ENCODE data around the gene SPACA6. TPM values are rescaled to one million over a fixed set of nuclear protein-coding genes. Genes with fewer than 3 reads are reported as not detected.
A peak's percentile ranks its signal among the peaks of the same experiment; 100 is the strongest.

SPACA6 gene
- total RNA-seq, 4 donors from 2014 or later, result 0.74 to 5.1 (median 3.6) TPM

GRCh38 chr19:51721905-51722304 is 28.8 kb downstream of the SPACA6 start:
- H3K4me3 ChIP-seq (ENCODE audit: low read depth, poor library complexity, severe bottlenecking), result no peak overlapping the region
- no peak for DNase-seq (ENCODE audit: low spot score in 2 of 2)
- WGBS, 2 donors, result 37 to 41% methylated on average over 7 of the region's 7 CpGs
- intact Hi-C loops (cut with DNase I; ENCODE audit: low total_unique reads), result no loop called here
- TF ChIP-seq POLR2A (IDR thresholded peaks at IDR 0.05), result no peak
- no peak for TF ChIP-seq CTCF (IDR thresholded peaks at IDR 0.05)

- no peak overlapping the region for H3K4me3 ChIP-seq (ENCODE audit: low read depth, poor library complexity, severe bottlenecking)
- intact Hi-C loops (cut with DNase I; ENCODE audit: low total_unique reads), result no loop called here
- WGBS, 2 donors, result 39 to 54% methylated on average over 2 of the region's 2 CpGs
- DNase-seq (ENCODE audit: low spot score in 2 of 2), result no peak
- TF ChIP-seq CTCF (IDR thresholded peaks at IDR 0.05), result no peak
Measured at GRCh38 chr19:51722492-51722891, 29.4 kb downstream of the SPACA6 start.

GRCh38 chr19:51724543-51724942 is 31.4 kb downstream of the SPACA6 start:
- H3K4me3 ChIP-seq (ENCODE audit: low read depth, poor library complexity, severe bottlenecking), result no peak overlapping the region
- WGBS, 2 donors, result 19 to 38% methylated on average over 13 of the region's 15 CpGs
- intact Hi-C loops (cut with DNase I; ENCODE audit: low total_unique reads), result no loop called here
- TF ChIP-seq CTCF (IDR thresholded peaks at IDR 0.05) (no peak), POLR2A (IDR thresholded peaks at IDR 0.05) (no peak)
- DNase-seq (ENCODE audit: low spot score in 2 of 2), result peak; percentile 65 to 91

GRCh38 chr19:51726049-51726448 is 32.9 kb downstream of the SPACA6 start:
- peak; percentile 76 to 94 for DNase-seq (ENCODE audit: low spot score in 2 of 2)
- no peak overlapping the region for H3K4me3 ChIP-seq (ENCODE audit: low read depth, poor library complexity, severe bottlenecking)
- TF ChIP-seq CTCF (IDR thresholded peaks at IDR 0.05), result no peak
- no peak for TF ChIP-seq POLR2A (IDR thresholded peaks at IDR 0.05)
- WGBS, 2 donors, result 10 to 15% methylated on average over 12 to 14 of the region's 14 CpGs
- intact Hi-C loops (cut with DNase I; ENCODE audit: low total_unique reads), result no loop called here

GRCh38 chr19:51727349-51727880 is 34.3 kb downstream of the SPACA6 start:
- no peak for DNase-seq (ENCODE audit: low spot score in 2 of 2)
- H3K4me3 ChIP-seq (ENCODE audit: low read depth, poor library complexity, severe bottlenecking), result no peak overlapping the region
- TF ChIP-seq POLR2A (IDR thresholded peaks at IDR 0.05), result no peak
- TF ChIP-seq CTCF (IDR thresholded peaks at IDR 0.05), result no peak
- intact Hi-C loops (cut with DNase I; ENCODE audit: low total_unique reads), result no loop called here
- WGBS, 2 donors, result 65 to 73% methylated on average over 7 of the region's 7 CpGs

- DNase-seq (ENCODE audit: low spot score in 2 of 2), result no peak
- WGBS, 2 donors, result 52 to 56% methylated on average over 2 of the region's 2 CpGs
- no peak for TF ChIP-seq POLR2A (IDR thresholded peaks at IDR 0.05)
- no peak overlapping the region for H3K4me3 ChIP-seq (ENCODE audit: low read depth, poor library complexity, severe bottlenecking)
- intact Hi-C loops (cut with DNase I; ENCODE audit: low total_unique reads), result no loop called here
Measured at GRCh38 chr19:51729781-51730180, 36.7 kb downstream of the SPACA6 start.
